Left ventricle myocardium inferior (tissue), 1 donor: ENCODE results near the gene SAMD14. TPM values are rescaled to one million over a fixed set of nuclear protein-coding genes. Genes with fewer than 3 reads are reported as not detected.
A peak's percentile ranks its signal among the peaks of the same experiment; 100 is the strongest.

Experiments
- DNase-seq: peaks from one replicate; pipeline ENCODE4 v3.0.0-alpha.2; 2020
- H3K27ac ChIP-seq: fragments of 200-600 bp; replicated peaks from 2 replicates; pipeline ENCODE4 v1.8.0; 2021
- H3K27me3 ChIP-seq: fragments of 200-600 bp; 2 replicates; pipeline ENCODE4 v1.8.0; 2021; ENCODE audit warnings: low read depth
- H3K36me3 ChIP-seq: fragments of 200-600 bp; 2 replicates; pipeline ENCODE4 v1.8.0; 2021
- H3K4me1 ChIP-seq: fragments of 200-600 bp; 2 replicates; pipeline ENCODE4 v1.8.0; 2021
- H3K4me3 ChIP-seq: fragments of 200-600 bp; 2 replicates; pipeline ENCODE4 v1.8.0; 2021; ENCODE audit warnings: mild to moderate bottlenecking, moderate library complexity
- H3K9me3 ChIP-seq: fragments of 200-600 bp; replicated peaks from 2 replicates; pipeline ENCODE4 v1.8.0; 2021
- CTCF ChIP-seq: fragments of 200-600 bp; IDR thresholded peaks from 2 replicates; pipeline ENCODE4 v1.8.0; 2021; ENCODE audit warnings: antibody characterized with exemption, mild to moderate bottlenecking, borderline replicate concordance
- intact Hi-C: fragments of 100-400 bp; cut with micrococcal nuclease; formaldehyde crosslinking; loops from one replicate; pipeline ENCODE4 v1.11.0; 2022
- total RNA-seq: library from RNA; stranded (reverse); fragmentation: NEBNext Ultra II Directional; extraction: Animal tissue kit (Norgen Biotek cat#: 25700); gene quantifications from one replicate; pipeline ENCODE4 v1.2.1, GENCODE V29; 2021
- donor health status: DM: no; HTN: yes; CAD: no; lungs with severe emphysema.

The SAMD14 gene
- total RNA-seq, 1 donor from 2014 or later = 1.6 TPM

GRCh38 chr17:50164697-50164988 lies 34.7 kb upstream of the SAMD14 start:
- H3K27ac ChIP-seq = peak overlapping the region; percentile 96
- peaks cover 65% of the 10 kb centered on the region for H3K4me1 ChIP-seq

GRCh38 chr17:50163843-50164696 lies 34.1 kb upstream of the SAMD14 start:
- TF ChIP-seq CTCF = no peak
- H3K27ac ChIP-seq = peak overlapping the region; percentile 96
- H3K4me3 ChIP-seq = peak overlapping the region; percentile 69
- no peaks in the 10 kb centered on the region for H3K27me3 ChIP-seq
- no peaks in the 10 kb centered on the region for H3K9me3 ChIP-seq
- H3K4me1 ChIP-seq = peaks cover 61% of the 10 kb centered on the region
- intact Hi-C loops = loop anchor here (10.0 kb wide), 1 partner anchor 69 kb away; the partner anchor contains the start of gene PDK2
- H3K36me3 ChIP-seq = no peaks in the 10 kb centered on the region
- DNase-seq = peak; percentile 64

More at GRCh38 chr17:50164697-50164988, 34.7 kb upstream of the SAMD14 start:
- Histone ChIP-seq H3K4me3 (peak overlapping the region; percentile 69), H3K27me3 (no peaks in the 10 kb centered on the region), H3K36me3 (no peaks in the 10 kb centered on the region), H3K9me3 (no peaks in the 10 kb centered on the region)
- TF ChIP-seq CTCF = no peak
- no peak for DNase-seq
- intact Hi-C loops = loop anchor here (10.0 kb wide), 1 partner anchor 70 kb away; the partner anchor contains the start of gene PDK2

- intact Hi-C loops = loop anchor here (10.0 kb wide), 1 partner anchor 68 kb away; the partner anchor contains the start of gene PDK2
Observed at GRCh38 chr17:50162466-50163254, 32.7 kb upstream of the SAMD14 start.

GRCh38 chr17:50161911-50162288 lies 31.9 kb upstream of the SAMD14 start:
- H3K27me3 ChIP-seq = no peaks in the 10 kb centered on the region
- intact Hi-C loops = loop anchor here (10.0 kb wide), 1 partner anchor 67 kb away; the partner anchor contains the start of gene PDK2
- H3K9me3 ChIP-seq = no peaks in the 10 kb centered on the region
- H3K27ac ChIP-seq = peak overlapping the region; percentile 76
- TF ChIP-seq CTCF = no peak
- peaks cover 39% of the 10 kb centered on the region for H3K4me1 ChIP-seq
- H3K4me3 ChIP-seq = peak overlapping the region; percentile 75
- DNase-seq = no peak
- no peaks in the 10 kb centered on the region for H3K36me3 ChIP-seq

More at GRCh38 chr17:50162466-50163254, 32.7 kb upstream of the SAMD14 start:
- H3K36me3 ChIP-seq = no peaks in the 10 kb centered on the region
- H3K27ac ChIP-seq = no peak overlapping the region
- H3K9me3 ChIP-seq = no peaks in the 10 kb centered on the region
- H3K27me3 ChIP-seq = no peaks in the 10 kb centered on the region
- H3K4me3 ChIP-seq = no peak overlapping the region
- no peak for TF ChIP-seq CTCF
- peaks cover 47% of the 10 kb centered on the region for H3K4me1 ChIP-seq
- DNase-seq = no peak
